K562 (cell line): ENCODE data around the gene SEMA4G. TPM values are rescaled to one million over a fixed set of nuclear protein-coding genes. Genes with fewer than 3 reads are reported as not detected.

ENCODE experiments used
- CSDE1 ChIP-seq, 2 experiments: fragments of 450-650 bp; IDR thresholded peaks; 2 replicates each; pipeline ENCODE4 v1.6.1; 2016; ENCODE audit warnings: mild to moderate bottlenecking in 1 of 2
- CUX1 ChIP-seq: fragments of 200-800 bp; sonication (Bioruptor generic); IDR thresholded peaks from 2 replicates; pipeline ENCODE4 v1.6.1; 2016; ENCODE audit warnings: missing genetic modification characterization, missing compliant biosample characterization
- ELK1 ChIP-seq: sonication (generic); formaldehyde crosslinking; IDR thresholded peaks from 2 replicates; pipeline ENCODE4 v1.8.1; 2022; ENCODE audit warnings: missing genetic modification reagents
- ETV1 ChIP-seq: fragments of 450-650 bp; conservative IDR thresholded peaks from 2 replicates; pipeline ENCODE4 v1.6.1; 2016; ENCODE audit warnings: missing genetic modification characterization, control low read depth, low read depth, missing compliant biosample characterization
- GABPB1 ChIP-seq: sonication (generic); formaldehyde crosslinking; IDR thresholded peaks from 2 replicates; pipeline ENCODE4 v1.8.0; 2022; ENCODE audit warnings: mild to moderate bottlenecking, missing genetic modification reagents
- HDGF ChIP-seq: fragments of 450-650 bp; IDR thresholded peaks from 2 replicates; pipeline ENCODE4 v1.6.1; 2016
- HNRNPH1 ChIP-seq: fragments of 200-400 bp; formaldehyde crosslinking; optimal IDR thresholded peaks from 2 replicates; pipeline ENCODE3; 2017; ENCODE audit warnings: low read depth, mild to moderate bottlenecking, low read length, moderate library complexity
- MBD2 ChIP-seq: sonication (generic); IDR thresholded peaks from 2 replicates; pipeline ENCODE4 v1.6.1; 2016; ENCODE audit warnings: low read depth, borderline replicate concordance
- MIER1 ChIP-seq: fragments of 450-650 bp; IDR thresholded peaks from 2 replicates; pipeline ENCODE4 v1.6.1; 2016; ENCODE audit warnings: antibody characterized with exemption, mild to moderate bottlenecking, low read depth
- MYNN ChIP-seq, 2 experiments: sonication (generic); formaldehyde crosslinking in 1 of 2; IDR thresholded peaks; 2 replicates each; pipeline versions ENCODE4 v1.5.0 to v1.6.1; 2016 to 2020; ENCODE audit warnings: antibody characterized with exemption in 1 of 2, missing genetic modification reagents in 1 of 2
- RFX7 ChIP-seq: fragments of 250-450 bp; sonication (Bioruptor Pico); IDR thresholded peaks from 2 replicates; pipeline ENCODE4 v1.5.1; 2021; ENCODE audit warnings: mild to moderate bottlenecking
- SRF ChIP-seq, 2 experiments: fragments of 250-450, 450-650 bp in 1 of 2; sonication (Bioruptor Pico) in 1 of 2; sonication (generic) in 1 of 2; formaldehyde crosslinking; IDR thresholded peaks; 2 replicates each; pipeline versions ENCODE4 v1.5.0 to v1.5.1; 2020 to 2022; ENCODE audit warnings: mild to moderate bottlenecking in 1 of 2, missing genetic modification reagents in 1 of 2
- SUPT5H ChIP-seq: fragments of 450-650 bp; IDR thresholded peaks from 2 replicates; pipeline ENCODE4 v1.6.1; 2016
- TAF15 ChIP-seq: fragments of 200-400 bp; formaldehyde crosslinking; IDR thresholded peaks from 2 replicates; pipeline ENCODE4 v1.6.1; 2017; ENCODE audit warnings: mild to moderate bottlenecking, low read depth, low read length, moderate library complexity
- TBL1XR1 ChIP-seq, 2 experiments: IDR thresholded peaks; 2 replicates each; pipeline ENCODE4 v1.6.1; 2012; ENCODE audit warnings: improper control_type of control experiment in 2 of 2, low read length in 2 of 2, mild to moderate bottlenecking in 1 of 2
- U2AF1 ChIP-seq: fragments of 200-400 bp; formaldehyde crosslinking; optimal IDR thresholded peaks from 2 replicates; pipeline ENCODE3; 2017; ENCODE audit warnings: mild to moderate bottlenecking, low read depth, low read length, moderate library complexity
- ZFP36 ChIP-seq: fragments of 150-350 bp; IDR thresholded peaks from 2 replicates; pipeline ENCODE4 v1.6.1; 2018; ENCODE audit warnings: low read length, low read depth; ENCODE audit not compliant: partially characterized antibody
- ZNF280B ChIP-seq: fragments of 250-450 bp; sonication (Bioruptor Pico); IDR thresholded peaks from 2 replicates; pipeline ENCODE4 v1.5.1; 2021; ENCODE audit warnings: mild to moderate bottlenecking
- ZNF41 ChIP-seq: fragments of 250-450 bp; sonication (Bioruptor Pico); conservative IDR thresholded peaks from 2 replicates; pipeline ENCODE4 v1.4.0; 2020; ENCODE audit warnings: mild to moderate bottlenecking
- ZNF57 ChIP-seq: fragments of 450-650 bp; formaldehyde crosslinking; IDR thresholded peaks from 2 replicates; pipeline ENCODE4 v1.4.0; 2020; ENCODE audit warnings: mild to moderate bottlenecking, moderate library complexity
- ZNF589 ChIP-seq: fragments of 200-800 bp; sonication (Bioruptor generic); IDR thresholded peaks from 2 replicates; pipeline ENCODE4 v1.6.1; 2016; ENCODE audit warnings: low read depth, missing genetic modification characterization, missing compliant biosample characterization
- polyA plus RNA-seq, 8 experiments: library from polyadenylated mRNA; depleted of rRNA in 4 of 8; stranded (reverse) in 5 of 8; unstranded in 3 of 8; fragments of >200 nt; fragmentation: Nextera tagmentation in 2 of 8; fragmentation: Illumina TruSeq in 1 of 8; extraction: Ambion mirVana in 2 of 8; extraction: Trizol in 1 of 8; gene quantifications; 2 replicates each; pipeline versions ENCODE4 v1.2.1 to v1.2.3, GENCODE V29; 2011 to 2014; ENCODE audit warnings: inconsistent platforms in 1 of 8, missing spikeins in 1 of 8
- total RNA-seq, 7 experiments: library from RNA; depleted of rRNA in 6 of 7; stranded (reverse); fragments of >200 nt in 6 of 7; fragmentation: Illumina TruSeq in 2 of 7; extraction: Trizol in 2 of 7; gene quantifications; 2 replicates each; pipeline versions ENCODE4 v1.2.1 to v1.2.3, GENCODE V29; 2011 to 2021; ENCODE audit warnings: low replicate concordance in 1 of 7

SEMA4G gene
- total and polyA plus RNA-seq, 9 of the 15 experiments (the other 6 are each of a cell fraction or from before 2014, with no cell fraction given): 0.40 to 7.8 (median 1.8) TPM

GRCh38 chr10:100998183-100998990 is 29.1 kb downstream of the SEMA4G start (continued):
- no peak for TF ChIP-seq CUX1 (CRISPR knock-in tag)
- 0 out of 2 replicates have a peak, but pooled peaks have one; percentile 17 for TF ChIP-seq ZNF589 (CRISPR knock-in tag)
- no peak for TF ChIP-seq SRF (CRISPR knock-in tag; IDR thresholded peaks at IDR 0.05)
- TF ChIP-seq HNRNPH1: no peak
- no peak for TF ChIP-seq SUPT5H
- TF ChIP-seq U2AF1: no peak
- no peak for TF ChIP-seq TAF15
- TF ChIP-seq GABPB1 (CRISPR knock-in tag): no peak
- 0 out of 2 replicates have a peak, but pooled peaks have one; percentile 66 for TF ChIP-seq MYNN (IDR thresholded peaks at IDR 0.05)
- TF ChIP-seq MYNN (CRISPR knock-in tag; IDR thresholded peaks at IDR 0.05): no peak
- no peak for TF ChIP-seq MIER1
- TF ChIP-seq ZFP36: no peak
- no peak for TF ChIP-seq TBL1XR1 (IDR thresholded peaks at IDR 0.05; ENCODE audit: low read length in 2 of 2)
- TF ChIP-seq HDGF: peak; percentile 84; the same call in 1 of the 2 replicates
- no peak for TF ChIP-seq ETV1 (tag)
- no peak for TF ChIP-seq CSDE1 (IDR thresholded peaks at IDR 0.05)
- no peak for TF ChIP-seq ELK1 (CRISPR knock-in tag)
- TF ChIP-seq ZNF280B: no peak
- no peak for TF ChIP-seq ZNF57 (CRISPR knock-in tag)
- no peak for TF ChIP-seq MBD2
- no peak for TF ChIP-seq ZNF41 (CRISPR knock-in tag)
- no peak for TF ChIP-seq RFX7 (CRISPR knock-in tag)
